ENCODE measurements around the gene SMIM43. TPM values are rescaled to one million over a fixed set of nuclear protein-coding genes. Genes with fewer than 3 reads are reported as not detected.

SMIM43 gene
- total RNA-seq, 2 experiments from 2014 or later = not detected

DNA sequence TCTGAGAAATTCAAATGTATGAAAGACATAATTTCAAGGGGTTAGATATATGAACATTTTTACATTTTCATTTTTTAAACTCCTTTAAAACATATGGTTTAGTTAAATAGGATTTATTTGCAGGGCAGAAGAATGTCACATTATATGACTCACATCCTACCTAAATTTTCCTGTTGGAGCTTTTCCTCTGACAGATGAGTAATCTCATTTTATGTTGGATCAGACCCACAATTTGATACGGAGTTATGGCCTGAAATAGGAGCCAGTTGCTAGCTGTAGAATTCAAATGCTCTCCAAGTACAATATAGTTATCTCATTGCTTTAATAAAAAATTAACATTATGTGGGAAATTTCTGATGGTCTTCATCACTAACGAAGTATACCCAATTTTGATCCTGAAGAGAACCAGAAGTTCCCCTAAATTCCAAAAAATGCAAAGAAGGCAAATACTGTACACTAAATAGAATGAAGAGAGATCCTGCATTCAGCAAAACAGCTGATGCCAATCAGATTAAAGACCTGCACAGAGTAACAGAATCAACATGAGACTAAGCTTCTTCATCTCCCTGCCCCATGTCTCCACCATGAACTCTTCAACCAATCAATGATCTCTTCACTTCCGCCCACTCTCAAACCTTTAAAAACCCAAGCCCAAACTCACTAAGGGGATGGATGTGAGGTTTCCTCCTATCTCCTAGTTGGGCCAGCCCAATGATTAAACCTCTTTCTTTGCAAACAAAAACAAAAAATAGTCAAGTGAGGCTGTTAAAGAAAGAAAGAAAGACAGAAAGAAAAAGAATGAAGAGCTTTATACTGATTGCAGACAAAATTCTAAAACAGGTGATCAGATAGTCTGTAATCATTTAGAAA, 25.2 kb upstream of the SMIM43 start:
- ATAC-seq (no peak), DNase-seq (no peak)
- TF ChIP-seq, protein P1, sequence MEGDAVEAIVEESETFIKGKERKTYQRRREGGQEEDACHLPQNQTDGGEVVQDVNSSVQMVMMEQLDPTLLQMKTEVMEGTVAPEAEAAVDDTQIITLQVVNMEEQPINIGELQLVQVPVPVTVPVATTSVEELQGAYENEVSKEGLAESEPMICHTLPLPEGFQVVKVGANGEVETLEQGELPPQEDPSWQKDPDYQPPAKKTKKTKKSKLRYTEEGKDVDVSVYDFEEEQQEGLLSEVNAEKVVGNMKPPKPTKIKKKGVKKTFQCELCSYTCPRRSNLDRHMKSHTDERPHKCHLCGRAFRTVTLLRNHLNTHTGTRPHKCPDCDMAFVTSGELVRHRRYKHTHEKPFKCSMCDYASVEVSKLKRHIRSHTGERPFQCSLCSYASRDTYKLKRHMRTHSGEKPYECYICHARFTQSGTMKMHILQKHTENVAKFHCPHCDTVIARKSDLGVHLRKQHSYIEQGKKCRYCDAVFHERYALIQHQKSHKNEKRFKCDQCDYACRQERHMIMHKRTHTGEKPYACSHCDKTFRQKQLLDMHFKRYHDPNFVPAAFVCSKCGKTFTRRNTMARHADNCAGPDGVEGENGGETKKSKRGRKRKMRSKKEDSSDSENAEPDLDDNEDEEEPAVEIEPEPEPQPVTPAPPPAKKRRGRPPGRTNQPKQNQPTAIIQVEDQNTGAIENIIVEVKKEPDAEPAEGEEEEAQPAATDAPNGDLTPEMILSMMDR (IDR thresholded peaks at IDR 0.05) = no peak
- Mint-ChIP-seq H3K36me3 (ENCODE audit: low read depth) (no peaks in the 10 kb centered on the region), H3K27me3 (peaks cover 30% of the 10 kb centered on the region), H3K9me3 (no peaks in the 10 kb centered on the region), H3K4me3 (no peak overlapping the region), H3K27ac (no peak overlapping the region), H3K4me1 (ENCODE audit: low read depth) (peaks cover 6% of the 10 kb centered on the region)
- ChIA-PET CTCF (no interaction called here), POLR2A (no interaction called here)
- intact Hi-C loops (cut with micrococcal nuclease) = no loop called here

DNA sequence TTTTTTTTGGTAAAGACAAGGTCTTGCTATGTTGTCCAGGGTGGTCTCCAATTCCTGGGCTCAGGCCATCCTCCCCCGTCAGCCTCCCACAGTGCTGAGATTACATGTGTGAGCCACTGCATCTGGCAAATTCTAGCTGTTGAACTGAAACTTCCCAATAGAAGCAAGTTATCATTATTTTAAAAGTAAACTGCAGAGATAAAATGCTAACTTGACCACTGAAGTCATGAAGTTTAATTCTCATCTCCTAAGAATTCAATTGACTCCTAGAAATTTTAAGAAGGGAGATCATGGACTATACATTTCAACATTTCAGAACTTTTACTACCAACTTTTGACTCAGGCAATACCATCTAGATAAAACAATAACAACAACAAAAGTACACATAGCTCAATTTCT, 24.5 kb upstream of the SMIM43 start:
- intact Hi-C loops (cut with micrococcal nuclease) = no loop called here
- ChIA-PET CTCF (no interaction called here), POLR2A (no interaction called here)
- Mint-ChIP-seq H3K4me1 (ENCODE audit: low read depth) (peaks cover 6% of the 10 kb centered on the region), H3K27ac (no peak overlapping the region), H3K9me3 (no peaks in the 10 kb centered on the region), H3K36me3 (ENCODE audit: low read depth) (no peaks in the 10 kb centered on the region), H3K27me3 (peaks cover 28% of the 10 kb centered on the region), H3K4me3 (no peak overlapping the region)
- TF ChIP-seq, protein P1 (IDR thresholded peaks at IDR 0.05) = no peak
- ATAC-seq (no peak), DNase-seq (no peak)

DNA sequence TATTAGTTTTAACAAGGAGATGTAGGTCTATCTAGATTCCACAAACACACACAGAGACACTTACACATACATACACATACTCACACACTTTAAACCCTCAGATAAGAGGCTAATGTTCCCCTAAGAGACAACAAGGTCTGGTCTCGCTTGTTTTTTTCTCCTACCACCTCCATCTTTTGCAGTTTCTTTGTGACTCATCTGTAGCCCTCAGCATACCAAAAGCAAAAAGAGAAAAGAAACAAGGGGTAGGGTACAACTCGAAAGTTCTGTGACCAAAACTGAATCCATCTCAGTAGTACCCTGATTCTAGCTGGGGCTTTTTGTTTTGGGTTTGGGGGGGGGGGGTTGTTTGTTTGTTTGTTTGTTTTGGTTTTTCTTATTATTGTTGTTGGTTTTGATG, 23.9 kb upstream of the SMIM43 start:
- CTCF ChIA-PET = no interaction called here
- peaks cover 6% of the 10 kb centered on the region for H3K4me1 Mint-ChIP-seq (ENCODE audit: low read depth)
- no peak for DNase-seq
- TF ChIP-seq, protein P1 (IDR thresholded peaks at IDR 0.05) = no peak
- POLR2A ChIA-PET = no interaction called here
- H3K4me3 Mint-ChIP-seq = no peak overlapping the region
- intact Hi-C loops (cut with micrococcal nuclease) = no loop called here
- peak; percentile 49 for ATAC-seq
- peaks cover under 1% of the 10 kb centered on the region for H3K9me3 Mint-ChIP-seq
- peaks cover 25% of the 10 kb centered on the region for H3K27me3 Mint-ChIP-seq
- no peaks in the 10 kb centered on the region for H3K36me3 Mint-ChIP-seq (ENCODE audit: low read depth)
- H3K27ac Mint-ChIP-seq = no peak overlapping the region

DNA sequence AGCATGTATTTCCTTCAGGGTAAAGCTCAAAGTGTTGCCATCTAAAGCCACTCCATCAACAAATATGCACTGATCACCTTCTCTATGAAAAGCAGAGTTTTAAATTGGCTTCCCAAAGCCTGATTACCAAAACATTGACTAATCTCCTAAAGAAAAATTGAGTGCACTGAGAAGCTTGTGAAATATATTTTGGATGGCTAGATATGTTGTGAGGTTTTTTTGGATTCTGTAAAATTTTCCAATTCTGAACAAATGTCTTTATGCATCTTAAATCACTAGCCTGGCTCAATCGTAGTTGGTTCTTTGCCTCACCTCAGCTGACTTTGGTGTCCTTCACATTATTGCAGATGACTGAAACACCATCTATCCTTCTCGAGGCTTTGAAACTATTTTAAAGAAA, 21.3 kb upstream of the SMIM43 start:
- ChIA-PET CTCF (interaction anchor here (0.6 to 0.9 kb wide), 2 partner anchors 8 to 190 kb away, joined by 3 read pairs; no protein-coding TSS in a partner anchor), POLR2A (no interaction called here)
- Mint-ChIP-seq H3K9me3 (peaks cover 3% of the 10 kb centered on the region), H3K27ac (no peak overlapping the region), H3K4me1 (ENCODE audit: low read depth) (peaks cover 6% of the 10 kb centered on the region), H3K4me3 (no peak overlapping the region), H3K27me3 (peaks cover 32% of the 10 kb centered on the region), H3K36me3 (ENCODE audit: low read depth) (no peaks in the 10 kb centered on the region)
- intact Hi-C loops (cut with micrococcal nuclease) = no loop called here
- ATAC-seq (no peak), DNase-seq (no peak)
- TF ChIP-seq, protein P1 (IDR thresholded peaks at IDR 0.05) = no peak

DNA sequence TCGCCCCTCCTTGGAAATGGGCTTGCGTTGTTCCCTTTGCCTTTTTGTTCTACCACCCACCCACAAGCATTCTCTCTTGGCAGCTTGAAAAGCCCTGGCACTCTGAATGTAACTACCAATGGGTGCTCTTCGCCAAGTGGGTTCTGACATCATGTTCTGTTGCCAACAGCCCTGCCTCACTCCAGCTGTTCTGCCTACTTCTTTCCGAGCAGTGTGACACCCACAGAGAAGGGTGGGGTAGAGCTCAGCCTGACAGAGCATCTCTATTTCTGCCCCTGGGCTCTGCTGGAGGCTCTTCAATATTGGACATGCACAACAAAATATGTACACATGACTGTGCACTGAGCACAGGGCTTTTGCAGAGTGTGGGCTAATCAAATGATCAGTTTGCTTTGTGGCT, 20.5 kb upstream of the SMIM43 start:
- intact Hi-C loops (cut with micrococcal nuclease) = no loop called here
- Mint-ChIP-seq H3K9me3 (peaks cover 3% of the 10 kb centered on the region), H3K27me3 (peaks cover 36% of the 10 kb centered on the region), H3K4me3 (no peak overlapping the region), H3K4me1 (ENCODE audit: low read depth) (peaks cover 6% of the 10 kb centered on the region), H3K36me3 (ENCODE audit: low read depth) (no peaks in the 10 kb centered on the region), H3K27ac (no peak overlapping the region)
- ChIA-PET CTCF (interaction anchor here (1.4 kb wide), 1 partner anchor 21 kb away, joined by 3 read pairs; the partner anchor contains the start of gene SMIM43), POLR2A (interaction anchor here (0.6 kb wide), 1 partner anchor 9 kb away, joined by 3 read pairs; no protein-coding TSS in a partner anchor)
- ATAC-seq = no peak
- no peak for DNase-seq
- TF ChIP-seq, protein P1 (IDR thresholded peaks at IDR 0.05) = no peak

Measured in activated CD8-positive, alpha-beta T cell treated with anti-CD3 and anti-CD28 coated beads for 36 hours (primary cell).